ENCODE measurements around the gene CXCL6.

CXCL6 gene

DNA sequence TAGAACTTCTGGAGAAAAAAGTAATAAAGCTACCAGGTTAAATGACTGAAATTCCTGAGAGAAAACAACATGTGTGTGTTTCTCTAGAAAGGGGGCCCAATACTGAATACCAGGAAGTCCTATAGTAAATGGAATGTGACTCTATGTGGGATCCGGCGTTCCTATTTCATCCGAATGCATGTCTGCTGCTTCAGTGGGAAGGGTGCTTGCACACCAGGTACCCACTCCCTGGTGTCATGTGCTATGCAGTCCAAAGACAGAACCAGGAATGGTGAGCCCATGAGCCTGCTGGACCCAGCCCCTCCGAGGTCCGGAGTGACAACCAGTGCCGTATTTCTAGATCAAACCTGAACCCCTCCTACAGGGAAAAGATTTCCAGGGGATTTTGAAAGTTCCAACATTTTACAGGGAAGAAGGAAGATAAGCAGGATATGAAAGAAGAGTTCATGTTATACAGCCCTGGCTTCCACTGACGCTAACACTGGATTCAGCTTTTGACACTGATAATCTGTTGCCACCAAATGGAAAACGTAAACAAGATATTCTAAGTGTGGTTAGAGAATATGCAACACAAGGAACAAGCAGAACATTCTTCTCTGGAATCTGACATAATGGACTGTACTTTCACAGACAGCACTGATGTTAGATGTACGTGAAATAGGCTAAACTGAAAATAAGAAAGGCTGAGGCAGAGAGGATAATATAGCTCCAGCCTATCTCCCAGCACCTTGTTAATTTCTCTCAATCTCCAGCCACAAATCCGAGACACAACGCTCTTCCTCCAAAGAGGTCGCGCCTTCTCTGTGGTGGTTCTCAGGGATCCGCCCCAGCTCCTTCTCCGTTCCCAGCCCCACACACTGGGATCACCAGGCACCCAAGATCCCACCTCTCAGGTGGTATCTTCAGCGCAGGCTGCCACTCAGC lies 32.0 kb downstream of the CXCL6 start:
- DNase-seq (ENCODE audit: low read depth in 2 of 2), result no peak

DNA sequence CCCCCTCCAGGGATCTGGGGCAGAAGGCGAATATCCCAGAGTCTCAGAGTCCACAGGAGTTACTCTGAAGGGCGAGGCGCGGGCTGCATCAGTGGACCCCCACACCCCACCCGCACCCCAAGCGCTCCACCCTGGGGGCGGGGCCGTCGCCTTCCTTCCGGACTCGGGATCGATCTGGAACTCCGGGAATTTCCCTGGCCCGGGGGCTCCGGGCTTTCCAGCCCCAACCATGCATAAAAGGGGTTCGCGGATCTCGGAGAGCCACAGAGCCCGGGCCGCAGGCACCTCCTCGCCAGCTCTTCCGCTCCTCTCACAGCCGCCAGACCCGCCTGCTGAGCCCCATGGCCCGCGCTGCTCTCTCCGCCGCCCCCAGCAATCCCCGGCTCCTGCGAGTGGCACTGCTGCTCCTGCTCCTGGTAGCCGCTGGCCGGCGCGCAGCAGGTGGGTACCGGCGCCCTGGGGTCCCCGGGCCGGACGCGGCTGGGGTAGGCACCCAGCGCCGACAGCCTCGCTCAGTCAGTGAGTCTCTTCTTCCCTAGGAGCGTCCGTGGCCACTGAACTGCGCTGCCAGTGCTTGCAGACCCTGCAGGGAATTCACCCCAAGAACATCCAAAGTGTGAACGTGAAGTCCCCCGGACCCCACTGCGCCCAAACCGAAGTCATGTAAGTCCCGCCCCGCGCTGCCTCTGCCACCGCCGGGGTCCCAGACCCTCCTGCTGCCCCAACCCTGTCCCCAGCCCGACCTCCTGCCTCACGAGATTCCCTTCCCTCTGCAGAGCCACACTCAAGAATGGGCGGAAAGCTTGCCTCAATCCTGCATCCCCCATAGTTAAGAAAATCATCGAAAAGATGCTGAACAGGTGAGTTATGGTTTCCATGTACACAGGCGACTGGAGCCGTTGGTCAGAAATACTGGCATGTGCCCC lies 32.9 kb downstream of the CXCL6 start, which contains the start of gene CXCL1:
CXCL1 (plus strand) TSS at position 264 of the 926 bp plus-strand sequence; CDS start at position 342, 78 bp downstream.
- DNase-seq (ENCODE audit: low read depth in 2 of 2), result no peak

DNA sequence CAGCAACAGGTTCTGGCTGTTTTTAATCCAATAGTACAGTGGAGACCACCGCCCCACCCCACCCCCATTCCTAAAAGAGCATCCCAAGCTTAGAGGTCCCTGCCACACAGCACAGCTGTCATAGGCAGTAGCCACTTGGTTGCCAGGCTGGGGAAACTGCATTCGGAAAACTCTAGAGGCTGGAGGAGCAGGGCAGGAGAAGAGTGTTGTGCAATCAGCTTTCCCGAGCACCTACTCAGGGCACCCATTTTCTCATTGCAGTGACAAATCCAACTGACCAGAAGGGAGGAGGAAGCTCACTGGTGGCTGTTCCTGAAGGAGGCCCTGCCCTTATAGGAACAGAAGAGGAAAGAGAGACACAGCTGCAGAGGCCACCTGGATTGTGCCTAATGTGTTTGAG lies 33.8 kb downstream of the CXCL6 start:
- no peak for DNase-seq (ENCODE audit: low read depth in 2 of 2)

DNA sequence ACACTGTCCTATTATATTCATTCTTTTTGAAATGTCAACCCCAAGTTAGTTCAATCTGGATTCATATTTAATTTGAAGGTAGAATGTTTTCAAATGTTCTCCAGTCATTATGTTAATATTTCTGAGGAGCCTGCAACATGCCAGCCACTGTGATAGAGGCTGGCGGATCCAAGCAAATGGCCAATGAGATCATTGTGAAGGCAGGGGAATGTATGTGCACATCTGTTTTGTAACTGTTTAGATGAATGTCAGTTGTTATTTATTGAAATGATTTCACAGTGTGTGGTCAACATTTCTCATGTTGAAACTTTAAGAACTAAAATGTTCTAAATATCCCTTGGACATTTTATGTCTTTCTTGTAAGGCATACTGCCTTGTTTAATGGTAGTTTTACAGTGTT lies 34.3 kb downstream of the CXCL6 start:
- DNase-seq (ENCODE audit: low read depth in 2 of 2), result no peak

DNA sequence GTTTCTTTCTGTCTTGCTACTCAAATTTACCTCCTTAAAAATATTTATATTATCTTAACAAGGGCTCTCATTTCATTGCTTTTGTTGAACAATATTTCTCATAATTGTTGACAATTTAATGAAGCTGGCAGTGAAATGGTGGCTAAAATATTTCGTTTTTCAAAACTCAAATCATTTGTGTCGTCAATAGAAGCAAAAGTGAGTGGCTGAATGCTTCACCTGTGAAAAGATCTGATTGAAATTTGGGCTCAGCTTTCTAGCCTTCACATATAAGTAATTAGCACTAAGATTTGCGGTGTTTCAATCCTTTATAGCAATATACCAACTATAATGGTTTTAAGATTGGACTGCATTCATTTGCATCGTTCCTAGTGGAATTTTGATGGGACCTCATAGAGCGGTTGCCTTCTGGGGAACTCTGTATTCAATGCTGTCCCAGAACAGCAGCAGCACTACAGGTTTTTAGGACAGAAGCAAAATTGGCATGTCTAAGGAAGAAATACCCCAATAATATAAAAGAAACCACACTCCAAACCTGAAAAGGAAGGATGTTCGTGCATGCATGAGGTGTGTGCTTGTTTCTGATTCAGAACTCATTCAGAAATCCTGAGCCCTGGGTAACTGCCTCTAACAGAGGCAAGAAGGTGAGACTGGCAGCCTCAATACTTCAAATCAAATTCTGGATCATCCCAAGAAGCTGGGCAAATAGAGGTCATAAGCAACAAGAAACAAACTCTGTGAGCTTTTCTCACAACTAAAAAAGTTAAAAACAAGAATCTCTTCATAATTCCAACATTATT lies 35.2 kb downstream of the CXCL6 start:
- DNase-seq (ENCODE audit: low read depth in 2 of 2), result no peak

DNA sequence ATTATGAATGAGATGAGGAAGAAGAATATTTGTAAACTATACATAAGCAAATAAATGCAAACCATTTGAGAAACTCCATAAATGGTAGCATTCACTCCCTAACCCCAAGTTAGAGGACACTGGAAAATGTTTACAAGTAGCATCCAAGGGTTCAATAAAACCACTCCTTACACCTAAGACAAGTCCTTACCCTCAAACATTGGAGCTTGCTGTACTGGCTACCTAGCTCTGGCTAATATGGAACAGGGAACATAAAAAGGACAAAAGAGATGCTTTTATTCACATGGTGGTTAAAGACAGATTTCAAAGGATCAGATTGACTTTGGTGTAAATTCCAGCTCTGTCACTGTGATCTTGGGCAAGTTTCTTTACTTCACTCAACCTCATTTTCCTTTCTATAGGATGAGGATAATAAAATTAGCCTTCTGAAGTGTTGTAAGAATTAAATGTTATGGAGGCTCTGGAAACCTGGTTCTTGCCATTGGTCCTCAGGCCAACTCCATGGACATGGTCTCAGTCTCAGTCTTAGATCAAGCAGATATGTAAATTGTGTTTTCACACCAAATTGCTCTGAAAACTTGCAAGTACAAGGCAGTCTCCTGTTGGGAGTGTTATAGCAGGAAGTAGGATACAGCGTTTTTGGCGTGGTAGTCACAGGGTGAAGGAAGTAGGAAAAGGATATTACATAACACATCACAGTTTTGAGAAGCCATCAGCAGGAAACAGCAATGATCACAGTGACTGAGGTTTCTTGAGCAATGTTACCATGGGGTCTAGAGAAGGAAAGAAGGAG lies 36.0 kb downstream of the CXCL6 start:
- DNase-seq (ENCODE audit: low read depth in 2 of 2), result no peak

DNA sequence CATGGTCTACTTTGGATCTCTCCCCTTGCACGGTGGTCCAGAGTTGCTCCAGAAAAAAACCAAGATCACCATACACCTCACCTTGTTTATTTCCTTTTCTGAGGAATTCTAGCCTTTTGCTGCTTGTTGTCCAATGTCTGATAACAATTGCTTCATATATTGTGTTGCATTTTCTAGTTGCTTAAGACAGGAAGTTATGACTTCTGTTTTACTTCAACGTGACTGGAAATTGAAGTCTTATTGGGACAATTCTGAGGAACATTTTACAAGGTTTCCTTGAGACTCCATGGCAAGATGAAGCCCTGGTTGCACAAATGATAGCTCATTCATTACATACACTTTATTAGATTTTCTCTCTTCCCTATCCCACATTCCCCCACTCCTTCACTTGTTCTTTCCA lies 37.9 kb downstream of the CXCL6 start:
- no peak for DNase-seq (ENCODE audit: low read depth in 2 of 2)

DNA sequence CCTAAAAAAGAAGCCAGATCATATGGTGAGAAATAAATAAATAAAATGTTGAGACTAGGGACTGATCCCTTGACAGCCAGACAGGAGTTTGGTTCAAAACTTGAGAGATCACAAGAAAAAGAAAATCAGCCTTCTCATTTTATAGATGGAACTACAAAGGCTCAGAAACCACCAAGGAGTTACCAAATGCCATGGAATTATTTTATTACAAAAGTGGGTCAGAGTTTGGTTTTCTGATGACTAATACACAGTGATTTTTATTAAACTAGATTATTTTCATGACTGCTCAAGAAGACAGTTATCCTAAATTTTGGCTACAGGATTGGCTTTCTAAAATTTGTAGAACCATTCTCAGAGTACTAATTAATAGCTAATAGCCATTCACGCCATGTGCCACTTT lies 38.9 kb downstream of the CXCL6 start:
- no peak for DNase-seq (ENCODE audit: low read depth in 2 of 2)

DNA sequence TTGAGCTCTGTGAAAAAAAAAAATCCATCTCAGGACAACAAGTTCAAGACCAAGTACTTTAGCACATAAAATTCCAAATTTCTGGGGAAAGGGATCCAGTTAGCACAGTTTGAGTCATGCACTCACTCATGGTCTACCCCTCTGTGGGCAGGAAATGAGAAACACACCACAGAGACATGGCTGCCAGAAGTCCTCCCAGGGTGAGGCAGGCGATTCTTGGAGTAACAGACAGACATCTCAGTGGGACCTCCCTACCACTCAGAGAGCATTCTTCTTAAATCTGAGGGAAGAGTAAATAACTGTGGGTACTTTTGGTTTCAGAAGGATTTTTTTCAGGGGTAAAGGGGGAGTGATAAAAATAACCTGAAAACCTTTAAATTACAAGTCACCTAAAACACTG lies 46.8 kb downstream of the CXCL6 start:
- no peak for DNase-seq (ENCODE audit: low read depth in 2 of 2)

DNA sequence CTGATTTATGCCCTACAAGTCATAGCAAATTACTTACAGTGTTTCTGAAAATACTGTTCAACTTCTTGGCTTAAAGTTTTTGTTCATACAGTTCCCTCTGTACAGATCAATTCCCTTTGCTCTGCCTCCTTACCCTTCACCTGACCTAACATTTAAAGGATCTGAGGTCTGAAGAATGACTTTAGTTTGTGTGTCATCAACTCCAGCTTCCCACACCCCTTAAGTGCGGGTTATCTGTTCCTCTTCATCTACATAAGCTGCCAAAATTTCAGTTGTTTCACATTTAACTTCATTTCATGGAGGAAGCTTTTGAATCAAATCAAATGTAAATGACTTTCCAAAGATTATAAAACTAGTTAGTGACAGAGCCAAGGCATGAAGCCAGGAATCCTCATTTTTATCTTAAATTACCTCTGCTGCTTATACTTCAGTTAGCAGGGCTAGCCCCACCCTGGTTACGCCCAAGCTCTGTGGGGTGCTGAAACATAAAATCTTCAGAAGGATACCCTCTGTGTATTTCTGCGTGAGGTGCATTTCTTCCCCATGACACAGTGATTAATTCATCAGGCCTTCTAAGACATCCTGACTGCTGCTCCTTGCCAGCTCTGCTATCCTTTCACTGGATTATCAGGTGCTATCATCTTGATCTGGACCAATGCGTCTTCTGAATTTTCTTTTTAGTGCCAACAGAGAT lies 49.2 kb downstream of the CXCL6 start:
- no peak for DNase-seq (ENCODE audit: low read depth in 2 of 2)

Measured in stimulated activated CD8-positive, alpha-beta memory T cell treated with anti-CD3 and anti-CD28 coated beads, Interleukin-15, amount 100 ng/mL, for 48 hours (primary cell).